GM12892 (cell line): ENCODE measurements around the gene SGSH.

Source experiments
- POLR2A ChIP-seq: IDR thresholded peaks from 2 replicates; pipeline ENCODE4 v1.6.1; 2011; ENCODE audit warnings: low read depth, low read length, control low read depth
- POLR2AphosphoS5 ChIP-seq: IDR thresholded peaks from 2 replicates; pipeline ENCODE4 v1.6.1; 2011; ENCODE audit warnings: low read depth, low read length, control low read depth
- TAF1 ChIP-seq: IDR thresholded peaks from 2 replicates; pipeline ENCODE4 v1.6.1; 2011; ENCODE audit warnings: low read depth, mild to moderate bottlenecking, control low read depth, low read length, borderline replicate concordance

DNA sequence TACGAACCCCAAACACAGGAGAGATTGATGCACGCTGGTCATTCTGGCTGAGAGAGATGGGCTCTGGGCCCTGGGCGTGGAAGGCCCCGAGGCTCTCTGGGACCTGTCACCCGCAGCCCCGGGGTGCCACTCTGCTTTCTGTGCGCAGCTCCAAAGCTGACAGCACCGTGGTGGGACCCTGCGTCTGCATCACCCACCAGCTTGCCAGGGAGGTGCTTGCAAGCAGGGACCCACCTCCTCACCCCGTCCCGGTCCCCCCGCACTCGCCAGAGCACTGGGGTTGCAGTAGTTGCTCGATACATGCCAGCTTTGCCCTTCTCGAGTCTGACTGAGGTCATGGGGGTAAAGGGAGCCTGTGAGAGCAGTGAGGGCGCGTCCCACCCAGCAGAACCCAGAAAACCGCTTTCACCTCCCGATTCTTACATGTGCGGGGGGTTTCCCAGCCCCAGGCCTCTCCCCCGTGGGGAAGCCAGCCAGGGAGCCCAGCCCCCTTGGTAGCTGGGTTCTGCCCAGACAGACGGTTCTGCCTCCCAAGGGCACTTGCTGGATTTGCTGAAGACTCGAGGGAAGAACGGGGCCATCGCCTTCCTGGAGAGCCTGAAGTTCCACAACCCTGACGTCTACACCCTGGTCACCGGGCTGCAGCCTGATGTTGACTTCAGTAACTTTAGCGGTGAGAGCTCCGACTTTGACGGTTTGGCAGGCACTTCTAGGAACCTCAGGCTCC, 37.9 kb downstream of the SGSH start:
- TF ChIP-seq POLR2A (no peak), TAF1 (no peak), POLR2AphosphoS5 (no peak)
